SJSA1 (cell line): ENCODE results near the gene DBNDD2. TPM values are rescaled to one million over a fixed set of nuclear protein-coding genes. Genes with fewer than 3 reads are reported as not detected.
A peak's percentile ranks its signal among the peaks of the same experiment; 100 is the strongest.

Source experiments
- DNase-seq, 2 experiments: peaks; one replicate each; pipeline ENCODE4 v3.0.0-alpha.2; 2015 to 2020; ENCODE audit warnings: low spot score in 2 of 2, low read depth in 1 of 2
- H3K27ac ChIP-seq: fragments of 250-450 bp; sonication (Bioruptor Pico); 2 replicates; pipeline ENCODE4 v1.5.1; 2020; ENCODE audit warnings: mild to moderate bottlenecking, moderate library complexity
- H3K27me3 ChIP-seq: fragments of 250-450 bp; sonication (Bioruptor Pico); replicated peaks from 2 replicates; pipeline ENCODE4 v1.5.1; 2020; ENCODE audit warnings: mild to moderate bottlenecking, moderate library complexity
- H3K36me3 ChIP-seq: fragments of 250-450 bp; sonication (Bioruptor Pico); 2 replicates; pipeline ENCODE4 v1.5.1; 2020; ENCODE audit warnings: mild to moderate bottlenecking
- H3K4me1 ChIP-seq: fragments of 250-450 bp; sonication (Bioruptor Pico); replicated peaks from 2 replicates; pipeline ENCODE4 v1.6.1; 2021; ENCODE audit warnings: mild to moderate bottlenecking
- H3K4me3 ChIP-seq: fragments of 250-450 bp; sonication (Bioruptor Pico); 2 replicates; pipeline ENCODE4 v1.5.1; 2020; ENCODE audit warnings: mild to moderate bottlenecking
- H3K9me3 ChIP-seq: fragments of 250-450 bp; sonication (Bioruptor Pico); replicated peaks from 2 replicates; pipeline ENCODE4 v1.5.1; 2020; ENCODE audit warnings: mild to moderate bottlenecking
- total RNA-seq: library from RNA; depleted of rRNA; stranded (reverse); fragments of >200 nt; shearing (Covaris generic); gene quantifications from 2 replicates; pipeline ENCODE4 v1.2.3, GENCODE V29; 2014

The DBNDD2 gene
- total RNA-seq, 1 experiment from 2014 or later = 0.13 TPM

DNA sequence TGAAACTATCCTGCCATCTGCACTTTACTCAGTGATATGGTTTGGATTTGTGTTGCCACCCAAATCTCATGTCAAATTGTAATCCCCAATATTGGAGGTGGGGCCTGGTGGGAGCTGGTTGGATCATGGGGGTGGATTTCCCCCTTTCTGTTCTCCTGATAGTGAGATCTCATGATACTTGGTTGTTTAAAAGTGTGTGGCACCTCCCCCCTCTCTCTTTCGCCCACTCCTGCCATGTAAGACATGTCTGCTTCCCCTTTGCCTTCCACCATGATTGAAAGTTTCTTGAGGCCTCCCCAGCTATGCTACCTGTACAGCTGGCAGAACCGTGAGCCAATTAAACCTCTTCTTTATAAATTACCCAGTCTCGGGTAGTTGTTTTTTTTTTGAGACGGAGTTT lies 25.9 kb downstream of the DBNDD2 start:
- Histone ChIP-seq H3K27ac (no peak overlapping the region), H3K36me3 (no peaks in the 10 kb centered on the region)
- no peak for DNase-seq

DNA sequence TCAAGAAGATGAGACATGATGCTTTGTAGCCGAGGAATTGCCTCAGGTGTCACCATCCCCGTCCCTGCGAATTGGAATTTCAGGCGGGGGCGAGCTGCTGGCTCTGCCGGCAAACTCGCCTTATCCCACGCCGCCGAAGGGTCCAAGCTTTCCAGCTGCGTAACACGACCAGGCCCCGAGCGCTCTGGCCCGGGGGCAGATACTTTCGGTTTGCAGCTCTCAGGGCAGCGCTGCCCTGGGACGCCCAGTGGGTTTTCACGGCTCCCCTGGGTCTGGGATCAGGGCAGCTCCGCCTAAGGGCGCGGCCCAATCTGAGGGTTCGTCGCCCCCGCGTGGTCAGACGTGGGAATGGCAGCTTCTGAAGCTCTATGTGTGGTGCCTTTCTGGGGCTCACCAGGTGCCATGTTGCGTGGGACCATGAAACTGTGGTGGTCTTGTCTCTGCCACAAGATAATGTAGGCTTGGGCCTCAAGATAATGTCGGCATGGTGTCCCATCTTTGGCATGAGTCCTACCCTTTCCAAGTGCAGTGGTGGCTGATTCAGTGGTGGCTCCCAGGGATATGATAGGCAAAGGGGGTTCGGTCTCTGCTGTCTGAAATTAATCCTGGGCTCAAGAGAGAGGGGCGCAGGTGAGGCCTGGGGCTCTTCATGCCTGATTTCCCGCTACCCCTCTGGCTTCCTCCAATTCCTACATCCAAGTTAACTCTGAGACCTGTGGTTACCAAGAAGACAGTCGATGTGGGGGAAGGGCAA lies 28.8 kb downstream of the DBNDD2 start:
- Histone ChIP-seq H3K27me3 (no peaks in the 10 kb centered on the region), H3K4me1 (no peaks in the 10 kb centered on the region), H3K4me3 (peak overlapping the region; percentile 47), H3K27ac (0 out of 2 replicates have a peak overlapping the region, but pooled peaks have one; percentile 9), H3K9me3 (no peaks in the 10 kb centered on the region), H3K36me3 (no peaks in the 10 kb centered on the region)
- DNase-seq = peak; percentile 79 to 91

More for the DNA sequence above, 25.9 kb downstream of the DBNDD2 start:
- no peak overlapping the region for H3K4me3 ChIP-seq
- H3K9me3 ChIP-seq = no peaks in the 10 kb centered on the region
- H3K4me1 ChIP-seq = 0 out of 2 replicates have a peak, but pooled peaks cover 3% of the 10 kb centered on the region
- no peaks in the 10 kb centered on the region for H3K27me3 ChIP-seq

DNA sequence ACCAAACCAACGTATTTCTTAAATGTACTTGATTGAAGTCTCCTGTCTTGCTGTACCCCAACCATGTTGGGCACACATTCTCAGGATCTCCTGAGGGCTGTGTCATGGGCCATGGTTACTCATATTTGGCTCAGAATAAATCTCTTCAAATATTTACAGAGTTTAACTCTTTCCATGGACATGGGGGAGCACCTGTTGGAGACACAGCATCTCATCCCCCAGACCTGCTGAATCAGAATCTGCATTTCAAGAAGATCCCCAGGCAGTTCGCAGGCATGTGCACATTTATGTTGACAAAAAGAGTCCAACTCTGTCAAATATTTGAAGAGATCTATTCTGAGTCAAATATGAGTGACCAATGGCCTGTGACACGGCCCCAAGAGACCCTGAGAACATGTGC lies 32.3 kb downstream of the DBNDD2 start:
- Histone ChIP-seq H3K27ac (no peak overlapping the region), H3K4me3 (no peak overlapping the region), H3K9me3 (no peaks in the 10 kb centered on the region), H3K36me3 (no peaks in the 10 kb centered on the region), H3K27me3 (peaks cover 14% of the 10 kb centered on the region; the same call in 1 of the 2 replicates), H3K4me1 (no peaks in the 10 kb centered on the region)
- DNase-seq = no peak

DNA sequence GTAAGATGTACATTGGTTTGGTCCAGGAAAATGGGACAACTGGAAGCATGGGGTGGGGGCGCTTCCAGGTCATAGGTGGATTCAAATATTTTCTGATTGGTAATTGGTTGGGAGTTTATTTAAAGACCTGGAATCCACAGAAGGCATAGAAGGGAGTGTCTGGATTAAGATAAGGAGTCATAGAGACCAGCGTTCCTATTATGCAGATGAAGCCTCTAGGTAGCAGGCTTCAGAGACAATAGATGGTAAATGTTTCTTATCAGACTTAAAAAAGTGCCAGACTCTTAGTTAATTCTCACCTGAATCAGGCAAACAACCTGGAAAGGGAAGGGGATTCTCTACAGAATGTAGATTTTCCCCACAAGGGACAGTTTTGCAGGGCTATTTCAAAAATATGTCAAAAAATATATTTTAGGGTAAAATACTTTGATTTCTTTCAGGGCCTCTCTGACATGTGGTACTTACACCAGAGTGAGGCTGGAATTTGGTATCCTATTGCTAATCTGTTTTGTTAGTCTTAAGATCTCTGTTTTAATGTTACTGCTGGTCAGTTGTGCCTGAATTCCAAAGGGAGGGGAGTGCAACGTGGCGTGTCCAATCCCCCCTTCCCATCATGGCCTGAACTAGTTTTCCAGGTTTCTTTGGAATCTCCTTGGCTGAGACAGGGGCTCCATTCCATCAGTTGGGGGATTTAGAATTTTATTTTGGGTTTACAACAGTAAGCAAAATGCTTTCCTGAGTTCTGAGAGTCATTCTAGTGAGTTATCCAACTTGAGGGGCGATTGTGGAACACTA lies 33.0 kb downstream of the DBNDD2 start:
- no peaks in the 10 kb centered on the region for H3K36me3 ChIP-seq
- no peaks in the 10 kb centered on the region for H3K4me1 ChIP-seq
- no peak overlapping the region for H3K4me3 ChIP-seq
- H3K9me3 ChIP-seq = no peaks in the 10 kb centered on the region
- peaks cover 18% of the 10 kb centered on the region; the same call in 1 of the 2 replicates for H3K27me3 ChIP-seq
- DNase-seq = no peak
- no peak overlapping the region for H3K27ac ChIP-seq

DNA sequence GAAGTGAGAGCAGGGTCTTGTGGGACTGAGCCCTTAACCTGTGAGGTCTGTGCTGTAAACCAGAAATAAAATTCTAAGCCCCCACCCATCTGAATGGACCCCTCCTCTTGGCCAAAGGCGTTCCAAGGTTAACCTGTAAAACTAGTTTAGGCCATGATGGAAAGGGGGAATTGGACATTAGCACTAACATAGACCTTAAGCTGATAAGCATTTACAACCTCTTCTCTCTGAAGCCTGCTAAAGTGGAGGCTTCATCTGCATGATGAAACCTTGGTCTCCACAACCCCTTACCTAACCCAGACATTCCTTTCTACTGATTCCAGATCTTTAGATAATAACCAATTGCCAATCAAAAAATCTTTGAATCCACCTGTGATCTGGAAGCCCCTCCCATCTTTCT lies 33.7 kb downstream of the DBNDD2 start:
- Histone ChIP-seq H3K4me1 (no peaks in the 10 kb centered on the region), H3K9me3 (no peaks in the 10 kb centered on the region), H3K27me3 (peaks cover 18% of the 10 kb centered on the region), H3K27ac (no peak overlapping the region), H3K4me3 (no peak overlapping the region), H3K36me3 (no peaks in the 10 kb centered on the region)
- DNase-seq = no peak

DNA sequence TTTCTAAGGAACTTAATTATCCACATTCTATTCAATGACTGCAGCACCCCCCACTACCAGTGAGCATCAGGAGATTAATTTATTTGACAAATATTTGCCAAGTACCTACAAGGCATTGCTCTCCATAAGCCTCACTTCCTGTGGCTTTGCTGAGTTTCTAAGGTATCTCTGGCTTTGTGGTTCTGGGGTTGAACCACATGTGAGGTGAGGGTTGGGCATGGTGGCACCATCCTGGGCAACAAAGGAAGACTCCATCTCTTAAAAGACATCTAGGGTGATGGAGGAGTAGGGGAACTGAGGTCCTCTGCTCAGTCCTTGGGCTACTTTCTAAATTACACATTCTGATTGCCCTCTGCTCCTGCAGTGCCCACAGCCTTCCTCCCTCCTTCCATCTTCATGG lies 36.0 kb downstream of the DBNDD2 start:
- no peaks in the 10 kb centered on the region for H3K4me1 ChIP-seq

DNA sequence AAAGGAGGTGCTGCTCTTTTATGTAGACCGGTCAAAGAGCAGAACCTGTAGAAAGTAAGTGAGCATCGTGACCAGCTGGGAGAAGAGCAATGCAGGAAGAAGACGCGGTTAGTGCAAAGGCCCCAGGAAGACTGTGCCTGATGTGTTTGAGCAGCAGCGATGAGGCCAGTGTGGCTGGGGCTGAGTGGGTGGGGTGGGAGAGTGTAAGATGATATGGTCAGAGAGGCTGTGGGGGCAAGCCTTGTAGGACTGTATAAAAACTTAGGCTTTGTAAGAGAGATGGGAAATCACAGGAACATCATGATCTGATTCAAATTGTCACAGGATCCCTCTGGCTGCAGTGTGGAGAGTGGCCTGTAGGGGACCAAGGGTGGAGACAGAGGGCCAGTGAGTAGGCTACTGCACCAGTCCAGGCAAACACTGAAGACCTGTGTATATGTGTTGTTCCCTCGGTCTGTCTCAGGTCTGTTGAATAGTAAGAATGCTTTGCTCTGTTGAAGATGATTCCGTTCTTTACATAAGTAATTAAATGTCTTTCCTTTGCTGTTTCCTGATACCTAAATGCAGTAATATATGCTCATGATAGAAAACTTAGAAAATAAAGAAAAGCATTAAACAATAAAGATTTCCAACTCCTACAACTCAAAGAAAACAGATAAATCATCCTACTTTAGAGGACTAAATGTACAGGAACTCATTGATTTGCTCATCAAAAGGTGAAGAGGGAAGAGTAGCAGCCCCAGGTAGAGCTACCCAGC lies 37.9 kb downstream of the DBNDD2 start:
- DNase-seq = no peak
- Histone ChIP-seq H3K4me3 (no peak overlapping the region), H3K27ac (no peak overlapping the region), H3K9me3 (no peaks in the 10 kb centered on the region), H3K36me3 (no peaks in the 10 kb centered on the region), H3K27me3 (peaks cover 20% of the 10 kb centered on the region), H3K4me1 (no peaks in the 10 kb centered on the region)

More for the DNA sequence above, 36.0 kb downstream of the DBNDD2 start:
- no peak overlapping the region for H3K27ac ChIP-seq
- no peak for DNase-seq
- peaks cover 20% of the 10 kb centered on the region for H3K27me3 ChIP-seq
- H3K9me3 ChIP-seq = no peaks in the 10 kb centered on the region
- H3K4me3 ChIP-seq = no peak overlapping the region
- no peaks in the 10 kb centered on the region for H3K36me3 ChIP-seq

DNA sequence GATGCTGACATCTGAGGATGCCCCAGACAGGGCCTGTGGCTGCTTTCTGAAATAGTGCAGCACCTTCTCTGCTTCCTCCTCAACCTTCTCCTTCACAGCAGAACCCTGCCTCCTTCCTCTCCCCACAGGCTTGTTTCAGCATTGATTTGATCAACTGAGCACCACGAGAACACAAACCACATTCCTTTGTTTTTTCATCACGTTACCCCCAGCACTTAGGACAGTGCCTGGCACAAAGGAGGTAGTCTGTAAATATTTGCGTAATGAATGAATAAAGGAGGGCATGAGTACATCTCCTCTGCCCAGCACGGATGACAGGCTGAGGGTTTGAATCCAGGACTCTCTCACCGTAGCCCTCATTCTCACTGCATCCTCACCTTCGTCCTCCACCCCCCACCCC lies 40.2 kb downstream of the DBNDD2 start:
- no peaks in the 10 kb centered on the region for H3K9me3 ChIP-seq
- no peaks in the 10 kb centered on the region for H3K36me3 ChIP-seq
- H3K4me1 ChIP-seq = no peaks in the 10 kb centered on the region
- H3K27ac ChIP-seq = no peak overlapping the region
- no peak for DNase-seq
- H3K27me3 ChIP-seq = peaks cover 13% of the 10 kb centered on the region
- no peak overlapping the region for H3K4me3 ChIP-seq

DNA sequence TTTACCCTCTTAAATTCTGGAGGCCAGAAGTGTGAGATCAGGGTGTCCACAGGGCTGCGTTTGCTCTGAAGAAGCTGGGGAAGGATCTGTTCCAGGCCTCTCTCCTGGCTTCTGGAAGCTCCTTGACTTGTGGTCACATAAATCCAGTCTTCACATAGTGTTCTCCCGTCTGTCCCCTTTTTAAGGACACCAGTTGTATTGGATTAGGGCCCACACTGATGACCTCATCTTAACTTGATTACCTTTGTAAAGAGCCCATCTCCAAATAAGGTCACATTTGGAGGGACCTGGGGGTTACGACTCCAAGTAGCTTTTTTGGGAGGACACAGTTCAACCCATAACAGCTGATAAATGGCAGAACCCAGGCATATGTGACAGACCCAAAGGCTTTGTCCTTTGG lies 41.4 kb downstream of the DBNDD2 start:
- DNase-seq = no peak
- H3K36me3 ChIP-seq = no peaks in the 10 kb centered on the region
- H3K4me1 ChIP-seq = no peaks in the 10 kb centered on the region
- H3K9me3 ChIP-seq = no peaks in the 10 kb centered on the region
- no peak overlapping the region for H3K4me3 ChIP-seq
- peaks cover 7% of the 10 kb centered on the region for H3K27me3 ChIP-seq
- no peak overlapping the region for H3K27ac ChIP-seq

DNA sequence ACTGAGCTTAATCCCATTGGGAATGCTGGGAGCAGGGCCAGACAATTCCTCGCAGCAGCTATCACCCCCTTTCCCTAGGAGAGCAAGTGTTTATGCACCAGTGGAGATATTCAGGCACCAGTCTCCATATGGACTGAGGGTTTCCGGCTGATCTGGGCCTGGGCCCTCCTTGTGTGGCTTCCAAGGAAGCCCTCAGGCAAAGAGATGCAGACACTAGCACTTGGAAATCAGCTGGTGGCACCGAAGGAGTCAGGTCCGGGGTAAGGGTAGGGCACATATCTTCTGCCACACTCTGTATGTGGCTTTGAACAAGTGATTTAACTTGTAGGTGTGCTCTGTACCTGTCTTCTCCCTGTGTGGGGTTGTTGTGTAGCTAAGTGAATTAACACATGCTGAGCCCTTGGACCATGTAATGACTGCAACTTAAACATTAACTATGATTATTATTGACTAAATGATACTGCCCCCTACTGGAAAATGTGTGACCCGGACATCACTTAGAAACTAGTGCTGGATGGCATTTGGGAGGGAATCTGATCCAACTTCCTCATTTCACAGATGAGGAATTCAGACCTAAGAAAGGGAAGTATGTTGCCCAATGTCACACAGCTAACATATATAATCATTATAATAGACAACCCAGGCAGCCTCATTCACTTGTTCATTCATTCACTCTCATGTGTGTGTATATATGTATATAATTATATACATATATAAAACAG lies 42.2 kb downstream of the DBNDD2 start:
- Histone ChIP-seq H3K27ac (no peak overlapping the region), H3K27me3 (peaks cover 7% of the 10 kb centered on the region), H3K36me3 (no peaks in the 10 kb centered on the region), H3K4me1 (no peaks in the 10 kb centered on the region), H3K9me3 (no peaks in the 10 kb centered on the region), H3K4me3 (no peak overlapping the region)
- no peak for DNase-seq

DNA sequence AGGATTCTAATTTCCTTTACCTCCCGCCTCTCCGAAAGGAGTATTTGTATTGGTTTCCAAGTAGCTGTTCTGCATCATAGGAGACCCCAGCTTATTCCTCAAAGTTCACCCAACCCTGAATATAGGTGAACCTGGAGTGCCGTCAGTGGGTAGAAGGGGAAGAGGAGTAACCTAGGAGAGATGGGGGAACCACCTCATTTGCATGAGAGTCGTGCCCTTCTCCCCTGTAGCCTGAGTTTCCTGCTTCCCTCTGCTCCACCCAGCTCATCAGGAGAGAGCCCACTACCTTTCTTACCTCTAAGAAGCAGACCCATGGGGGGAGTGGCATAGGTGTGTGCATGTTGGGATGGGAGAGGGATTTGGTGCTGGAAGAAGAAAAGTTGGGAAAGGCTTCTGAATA lies 44.1 kb downstream of the DBNDD2 start:
- no peak overlapping the region for H3K4me3 ChIP-seq
- no peaks in the 10 kb centered on the region for H3K36me3 ChIP-seq
- DNase-seq = no peak
- peaks cover 2% of the 10 kb centered on the region; the same call in 1 of the 2 replicates for H3K27me3 ChIP-seq
- no peaks in the 10 kb centered on the region for H3K9me3 ChIP-seq
- no peaks in the 10 kb centered on the region for H3K4me1 ChIP-seq
- H3K27ac ChIP-seq = no peak overlapping the region

DNA sequence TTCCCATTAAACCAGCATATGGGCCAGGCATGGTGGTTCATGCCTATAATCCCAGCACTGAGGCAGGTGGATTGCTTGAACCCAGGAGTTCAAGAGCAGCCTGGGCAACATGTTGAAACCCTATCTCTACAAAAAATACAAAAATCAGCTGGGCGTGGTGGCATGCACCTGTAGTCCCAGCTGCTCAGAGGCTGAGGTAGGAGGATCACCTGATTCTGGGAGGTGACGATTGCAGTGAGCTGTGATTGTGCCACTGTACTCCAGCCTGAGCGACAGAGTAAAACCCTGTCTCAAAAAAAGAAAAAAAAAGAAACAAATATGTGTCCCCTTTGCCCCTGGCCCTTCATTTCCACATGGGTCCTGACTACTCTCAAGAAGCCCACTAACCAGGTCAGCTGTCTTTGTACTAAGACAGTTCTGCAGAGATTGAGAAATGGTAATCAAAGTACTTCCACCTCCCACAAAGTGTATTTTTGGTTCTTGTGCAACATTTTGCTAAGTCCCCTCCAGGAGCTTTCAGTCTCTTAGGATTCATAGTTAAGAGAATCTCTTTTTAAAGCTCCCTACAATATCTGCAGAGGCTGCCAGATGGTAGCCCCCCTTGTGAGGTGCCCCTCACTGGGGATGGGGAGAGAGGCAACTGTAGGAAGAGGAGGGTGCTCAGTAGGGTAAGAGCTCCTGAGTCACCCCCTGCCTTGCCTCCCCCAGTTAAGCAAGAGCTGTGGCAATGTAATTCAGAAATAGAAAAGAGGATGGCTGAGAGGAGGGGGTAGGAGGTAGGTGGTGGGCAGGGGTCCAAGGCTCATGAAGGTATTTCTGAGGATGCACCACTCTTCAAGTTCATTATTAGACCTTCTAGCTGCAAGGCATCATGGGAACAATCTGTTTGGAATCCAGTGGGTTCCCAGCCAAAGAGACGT lies 44.9 kb downstream of the DBNDD2 start:
- H3K36me3 ChIP-seq = no peaks in the 10 kb centered on the region
- no peak for DNase-seq
- peaks cover 7% of the 10 kb centered on the region for H3K27me3 ChIP-seq
- H3K27ac ChIP-seq = no peak overlapping the region
- H3K9me3 ChIP-seq = no peaks in the 10 kb centered on the region
- no peaks in the 10 kb centered on the region for H3K4me1 ChIP-seq
- H3K4me3 ChIP-seq = no peak overlapping the region
